Ureter (tissue), 1 donor: ENCODE results near the gene LEF1. TPM values are rescaled to one million over a fixed set of nuclear protein-coding genes. Genes with fewer than 3 reads are reported as not detected.

Experiments
- DNase-seq: peaks from one replicate; pipeline ENCODE4 v3.0.0-alpha.2; 2020; ENCODE audit warnings: low spot score
- total RNA-seq: library from RNA; stranded (reverse); gene quantifications from one replicate; pipeline ENCODE4 v1.2.4, GENCODE V29; 2023
- donor health status: DM: yes; HTN: yes; CAD: no.

Gene LEF1
- total RNA-seq, 1 donor from 2014 or later: 20.7 TPM

- no peak for DNase-seq
Observed at GRCh38 chr4:108113229-108113628, 55.5 kb downstream of the LEF1 start.

DNA sequence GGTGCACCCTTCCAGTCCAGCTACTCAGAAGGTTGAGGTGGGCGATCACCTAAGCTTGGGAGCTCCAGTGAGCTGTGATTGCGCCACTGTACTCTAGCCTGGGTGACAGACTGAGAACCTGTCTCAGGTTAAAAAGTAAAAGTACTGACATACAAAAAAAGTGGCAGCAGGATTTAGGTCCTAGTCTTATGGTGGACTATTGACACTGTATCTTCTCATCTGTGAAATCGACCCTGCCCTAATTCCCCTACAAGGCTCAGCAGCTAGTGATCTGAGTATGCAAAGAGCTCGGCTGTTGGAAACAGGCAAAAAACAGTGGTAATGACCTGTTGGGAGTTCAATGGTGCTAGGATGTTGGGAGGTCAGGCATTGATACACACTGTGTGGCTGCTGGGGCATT lies 57.0 kb downstream of the LEF1 start:
- DNase-seq: no peak

- no peak for DNase-seq
Observed at GRCh38 chr4:108110450-108110849, 58.3 kb downstream of the LEF1 start.

GRCh38 chr4:108109997-108110416 lies 58.7 kb downstream of the LEF1 start:
- DNase-seq: no peak

DNA sequence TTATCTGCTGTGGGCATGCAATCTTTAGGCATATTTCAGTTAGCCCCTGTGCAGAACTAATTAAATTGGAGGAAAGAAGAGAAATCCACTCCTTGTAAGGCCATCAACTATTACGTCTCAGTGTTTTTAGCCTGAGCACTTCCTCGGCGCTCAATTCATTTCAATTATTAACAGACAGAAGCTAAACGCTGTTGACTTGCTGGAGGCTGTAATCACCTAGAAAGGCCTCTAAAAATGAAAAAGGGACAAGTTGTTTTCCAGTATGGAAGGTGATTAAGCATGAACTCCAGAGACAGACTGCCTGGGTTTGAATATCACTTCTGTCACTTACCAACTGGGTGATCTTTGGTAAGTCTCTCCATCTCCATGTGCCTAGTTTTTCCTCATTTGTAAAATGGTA lies 59.6 kb downstream of the LEF1 start:
- DNase-seq: no peak

- no peak for DNase-seq
Observed at GRCh38 chr4:108107729-108108382, 60.9 kb downstream of the LEF1 start.

GRCh38 chr4:108107101-108107500 lies 61.6 kb downstream of the LEF1 start:
- DNase-seq: no peak

DNA sequence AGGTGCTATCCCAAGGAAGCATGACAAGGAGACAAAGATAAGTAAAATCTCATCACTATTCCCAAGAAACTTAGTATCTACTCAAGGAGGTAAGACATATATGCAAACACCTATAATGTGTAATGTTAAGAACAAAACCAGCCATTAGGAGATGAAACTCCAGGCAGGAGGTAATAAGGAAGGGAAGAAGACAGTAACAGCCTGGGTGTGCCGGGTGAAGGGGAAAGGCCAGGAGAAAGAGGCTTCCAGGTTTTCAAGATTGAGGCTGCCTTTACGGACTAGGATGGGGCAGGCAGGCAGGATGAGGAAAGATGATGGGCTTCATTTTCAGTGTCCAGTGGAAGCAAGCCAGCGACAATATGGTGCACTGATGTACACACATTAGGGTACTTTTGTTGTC lies 62.5 kb downstream of the LEF1 start:
- no peak for DNase-seq

- no peak for DNase-seq
Observed at GRCh38 chr4:108103099-108103862, 65.5 kb downstream of the LEF1 start.

DNA sequence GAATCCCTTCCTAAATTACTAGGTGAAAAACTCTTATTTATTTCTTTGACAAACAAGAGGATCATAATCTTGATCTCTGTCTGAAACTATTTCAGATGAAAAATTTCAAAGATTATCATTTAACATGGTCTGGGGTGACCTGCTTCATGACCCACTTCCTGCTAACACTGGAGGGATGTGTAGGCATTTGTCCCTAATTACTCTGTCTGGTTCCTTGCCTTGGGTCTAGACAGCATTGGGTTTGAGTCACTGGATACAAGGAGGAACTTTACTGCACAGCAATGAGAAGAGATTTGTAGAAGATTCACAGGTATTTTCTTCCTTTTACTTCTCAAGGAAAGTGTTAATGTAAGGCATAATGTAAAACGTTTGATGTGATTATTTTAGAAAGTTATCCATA lies 67.9 kb downstream of the LEF1 start:
- DNase-seq: no peak

DNA sequence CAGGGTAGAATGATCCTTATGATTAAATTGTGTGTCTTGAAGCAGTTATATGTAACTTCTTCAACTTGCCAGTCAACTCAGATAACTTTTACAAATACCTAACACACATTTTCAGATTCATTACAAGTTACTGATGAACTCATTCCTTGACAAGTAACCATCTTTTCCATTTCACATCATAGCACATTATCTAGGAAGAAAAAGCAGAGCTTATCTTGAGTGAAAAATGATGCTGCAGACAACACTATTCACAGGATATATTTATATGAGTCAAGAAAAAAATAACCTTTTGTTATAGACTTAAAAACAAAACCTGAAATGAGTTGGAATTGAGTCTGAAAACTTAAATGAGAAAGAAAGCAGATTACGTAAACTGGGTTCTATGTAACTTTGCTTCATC lies 68.9 kb downstream of the LEF1 start:
- DNase-seq: no peak

DNA sequence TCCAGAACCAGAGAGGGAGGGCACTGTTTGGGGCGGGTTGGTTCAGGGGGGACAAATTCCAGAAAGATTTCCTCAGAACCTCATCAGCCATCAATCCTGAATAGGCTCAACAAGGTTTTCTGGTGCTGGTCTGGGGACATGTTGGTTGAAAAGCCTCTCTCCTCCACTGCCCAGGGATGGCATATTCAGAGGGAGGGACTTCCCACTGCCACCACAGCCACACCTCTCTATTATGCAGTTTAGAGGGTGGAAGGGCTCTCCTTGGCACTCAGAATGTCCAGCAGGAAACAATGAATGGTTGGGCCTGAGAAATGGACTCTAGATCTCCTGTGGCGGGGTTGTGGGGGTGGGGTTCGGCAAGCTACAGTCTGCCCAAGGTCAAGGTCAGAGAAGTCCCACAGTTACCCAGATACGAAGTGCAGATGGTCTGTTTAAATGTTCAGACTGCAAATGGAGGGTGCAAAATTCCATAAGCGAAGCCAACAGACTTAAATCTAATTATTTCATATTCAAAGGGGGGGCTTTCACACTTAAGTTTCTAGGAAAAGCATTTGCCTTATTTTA lies 70.7 kb downstream of the LEF1 start:
- no peak for DNase-seq

GRCh38 chr4:108094923-108095482 lies 73.7 kb downstream of the LEF1 start:
- DNase-seq: no peak

DNA sequence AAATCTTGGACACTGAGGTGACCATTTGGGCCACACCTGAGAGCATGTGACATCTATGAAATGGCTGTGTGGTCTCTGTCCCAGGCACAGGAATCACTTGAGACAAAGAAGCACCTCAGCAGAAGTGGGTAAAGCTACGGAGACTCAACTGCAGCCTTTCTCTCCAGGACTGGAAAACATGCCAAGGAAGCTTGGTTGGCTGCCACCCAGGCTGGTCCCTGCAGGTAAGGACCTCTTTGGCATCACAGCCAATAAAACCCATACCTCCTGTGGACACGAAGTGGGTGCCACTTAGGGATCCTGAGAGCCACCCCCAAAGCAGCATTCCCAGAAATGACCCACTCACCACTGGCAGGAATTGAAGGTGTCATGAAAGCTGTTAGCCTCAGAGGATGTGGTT lies 74.6 kb downstream of the LEF1 start:
- DNase-seq: no peak

GRCh38 chr4:108092288-108092687 lies 76.4 kb downstream of the LEF1 start:
- DNase-seq: no peak

GRCh38 chr4:108087293-108087967 lies 81.3 kb downstream of the LEF1 start:
- no peak for DNase-seq

GRCh38 chr4:108081256-108081655 lies 87.5 kb downstream of the LEF1 start:
- DNase-seq: no peak

DNA sequence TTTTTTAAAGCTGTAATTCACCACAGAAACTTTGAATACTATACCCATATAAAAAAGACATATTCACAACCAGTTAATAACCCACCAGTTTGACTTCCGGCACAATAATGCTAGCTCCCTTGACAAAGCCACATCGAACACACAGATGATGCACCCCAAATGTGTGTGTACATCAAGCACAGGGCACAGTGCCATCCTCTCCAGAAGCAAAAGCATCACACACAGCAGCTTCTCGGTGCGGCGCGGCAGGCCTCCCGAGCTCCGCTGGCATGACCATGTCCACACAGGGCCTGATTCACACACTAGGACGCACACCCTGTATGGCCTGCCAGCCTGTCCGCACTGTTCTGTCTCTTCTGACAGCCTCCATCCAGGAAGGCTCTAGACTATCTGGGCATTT lies 88.0 kb downstream of the LEF1 start:
- no peak for DNase-seq

DNA sequence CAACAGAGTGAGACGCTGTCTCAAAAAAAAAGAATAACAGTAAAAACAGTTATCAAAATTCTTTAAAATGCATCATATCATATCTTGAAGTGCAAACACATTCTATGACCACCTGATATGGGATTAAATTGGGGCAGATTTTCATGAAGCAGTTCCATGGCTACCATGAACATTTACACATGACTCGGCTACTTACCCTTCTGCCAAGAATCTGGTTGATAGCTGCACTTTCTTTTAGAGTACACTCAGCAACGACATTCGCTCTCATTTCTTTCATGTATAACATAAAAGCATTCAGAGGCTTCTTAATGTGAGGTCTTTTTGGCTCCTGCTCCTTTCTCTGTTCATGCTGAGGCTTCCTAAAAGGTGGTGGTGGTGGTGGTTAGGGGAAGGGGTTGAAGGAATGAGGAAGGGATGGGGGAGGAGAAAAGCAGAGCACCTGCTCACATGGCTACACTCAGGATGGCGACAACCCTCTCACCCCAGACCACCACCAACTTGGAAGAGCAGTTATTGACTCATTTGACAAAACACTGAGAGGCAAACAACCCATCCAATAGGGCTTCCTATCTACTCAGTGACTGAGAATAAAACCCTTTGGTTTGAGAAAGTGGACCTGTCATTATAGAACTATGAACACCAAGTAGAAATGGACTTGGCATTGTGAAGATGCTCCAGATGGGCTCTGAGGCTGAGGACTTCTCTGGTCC lies 90.6 kb downstream of the LEF1 start:
- no peak for DNase-seq

- DNase-seq: no peak
Observed at GRCh38 chr4:108072300-108072699, 96.4 kb downstream of the LEF1 start.

GRCh38 chr4:108070775-108071174 lies 98.0 kb downstream of the LEF1 start:
- DNase-seq: no peak

DNA sequence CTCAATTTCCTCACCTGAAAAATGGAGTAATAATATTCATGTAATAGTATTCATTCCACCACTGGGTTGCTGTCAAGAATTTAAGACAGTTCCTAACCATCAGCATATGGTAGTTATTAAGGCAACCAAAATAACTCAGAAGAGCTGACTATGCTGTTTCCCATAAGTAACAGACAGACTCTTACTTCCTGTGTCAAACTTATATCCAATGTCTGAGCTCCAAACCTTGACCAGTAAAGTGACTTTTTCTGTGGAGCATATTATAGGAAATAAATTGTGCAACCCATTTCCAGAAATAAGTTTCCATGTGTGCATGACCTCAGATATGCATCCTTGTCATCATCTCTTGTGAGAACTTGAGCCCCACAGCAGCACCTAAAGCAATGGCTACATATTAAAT lies 100.3 kb downstream of the LEF1 start:
- DNase-seq: no peak
